Measurements from ENCODE around the gene TLE4.

Gene TLE4

DNA sequence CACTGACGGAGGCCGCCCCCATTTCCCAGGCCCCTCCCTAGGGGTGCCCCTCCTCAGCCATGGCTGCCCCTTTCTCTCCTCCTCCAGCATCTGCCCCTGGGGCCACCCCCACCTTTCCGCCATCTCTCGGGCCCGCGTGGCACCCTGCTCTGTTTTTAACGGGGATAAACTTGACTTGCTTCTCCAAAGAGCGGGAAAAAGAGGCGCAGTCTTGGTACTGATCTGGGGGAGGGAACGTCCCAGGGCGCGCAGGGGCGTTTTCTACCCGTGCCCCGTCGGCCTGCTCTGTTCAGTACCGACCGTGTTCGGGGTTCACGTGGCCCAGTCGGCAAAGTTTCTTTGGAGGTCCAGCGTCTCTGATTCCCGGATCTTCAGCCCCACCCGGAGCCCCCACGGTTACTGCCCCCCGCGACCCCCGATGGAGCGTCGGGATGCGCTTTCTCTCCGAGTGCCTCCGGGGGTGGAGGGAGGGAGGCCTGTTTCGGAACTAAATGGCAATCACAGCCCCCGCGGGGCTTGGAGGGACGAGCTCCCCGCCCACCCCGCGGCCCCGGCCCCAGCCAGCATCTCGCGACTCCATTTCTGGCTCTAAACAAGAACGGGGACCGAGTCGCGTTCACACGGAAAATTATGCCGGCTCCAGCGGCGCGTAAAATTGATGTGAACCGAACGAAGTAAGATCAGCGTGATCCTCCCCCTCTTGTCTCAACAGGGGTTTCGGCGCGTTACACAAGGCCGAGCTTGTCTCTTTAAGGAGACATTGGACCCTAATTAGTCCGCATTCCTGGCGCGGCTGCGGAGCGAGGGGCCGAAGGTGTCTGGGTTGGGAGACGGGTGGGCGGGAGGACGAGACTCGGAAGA is 1.1 kb upstream of the TLE4 start:
- peak overlapping the region; percentile 75 for H3K4me3 ChIP-seq (ENCODE audit: control insufficient read depth, low read depth, low read length)
- no peak for TF ChIP-seq CTCF (IDR thresholded peaks at IDR 0.05; ENCODE audit: control insufficient read depth, insufficient read depth, low read depth, low read length, missing control alignments)
- no peak for DNase-seq (ENCODE audit: low read depth)

GRCh38 chr9:79572032-79572607 is 355 bp downstream of the TLE4 start:
- no peak for TF ChIP-seq CTCF (IDR thresholded peaks at IDR 0.05; ENCODE audit: control insufficient read depth, insufficient read depth, low read depth, low read length, missing control alignments)
- no peak for DNase-seq (ENCODE audit: low read depth)
- peak overlapping the region; percentile 50 for H3K4me3 ChIP-seq (ENCODE audit: control insufficient read depth, low read depth, low read length)

DNA sequence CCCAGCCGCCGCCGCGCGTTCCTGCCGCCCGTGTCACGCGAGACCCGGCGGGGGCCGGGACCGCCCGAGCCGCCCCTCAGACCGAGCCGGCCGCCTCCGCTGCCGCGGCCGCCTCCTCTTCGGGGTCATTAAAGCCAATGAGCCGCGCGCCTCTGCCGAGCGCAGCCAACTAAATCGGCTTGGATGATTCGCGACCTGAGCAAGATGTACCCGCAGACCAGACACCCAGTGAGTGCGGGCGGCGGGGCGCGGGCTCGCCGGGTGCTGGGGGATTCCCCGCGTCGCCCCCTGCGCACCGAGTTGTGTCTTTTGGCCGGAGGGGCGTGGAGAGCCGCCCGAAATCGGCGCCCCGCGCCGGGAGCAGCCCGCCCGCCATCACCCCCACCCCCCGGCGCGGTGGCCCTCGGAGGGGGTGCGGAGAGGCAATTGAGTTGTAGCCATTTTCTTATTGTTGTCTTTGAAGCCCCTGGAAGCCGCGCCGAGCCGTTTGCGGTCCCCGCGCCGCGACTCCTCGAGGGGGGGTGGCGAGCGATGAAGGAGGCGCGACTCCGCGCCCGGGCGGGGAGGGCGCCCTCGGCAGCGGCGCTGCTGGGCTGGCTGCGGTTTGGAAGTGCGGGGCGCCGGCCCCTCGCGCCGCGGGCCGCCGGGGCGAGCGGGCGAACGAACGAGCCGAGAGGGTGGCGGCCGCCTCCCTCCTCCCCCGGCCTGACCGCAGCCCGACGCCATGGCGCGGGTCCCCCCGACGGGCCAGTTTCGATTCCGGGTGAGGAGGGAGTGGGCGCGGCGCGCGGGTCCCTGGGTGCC is 1.0 kb downstream of the TLE4 start:
- peak overlapping the region; percentile 50 for H3K4me3 ChIP-seq (ENCODE audit: control insufficient read depth, low read depth, low read length)
- DNase-seq (ENCODE audit: low read depth), result no peak
- TF ChIP-seq CTCF (IDR thresholded peaks at IDR 0.05; ENCODE audit: control insufficient read depth, insufficient read depth, low read depth, low read length, missing control alignments), result no peak

- H3K4me3 ChIP-seq (ENCODE audit: control insufficient read depth, low read depth, low read length), result peak overlapping the region; percentile 50
- DNase-seq (ENCODE audit: low read depth), result no peak
- TF ChIP-seq CTCF (IDR thresholded peaks at IDR 0.05; ENCODE audit: control insufficient read depth, insufficient read depth, low read depth, low read length, missing control alignments), result no peak
These were observed 1.7 kb downstream of the TLE4 start for GRCh38 chr9:79573412-79573923.

GRCh38 chr9:79574136-79574535 is 2.4 kb downstream of the TLE4 start:
- peak overlapping the region; percentile 50 for H3K4me3 ChIP-seq (ENCODE audit: control insufficient read depth, low read depth, low read length)
- no peak for DNase-seq (ENCODE audit: low read depth)
- TF ChIP-seq CTCF (IDR thresholded peaks at IDR 0.05; ENCODE audit: control insufficient read depth, insufficient read depth, low read depth, low read length, missing control alignments), result no peak

- no peak for TF ChIP-seq CTCF (IDR thresholded peaks at IDR 0.05; ENCODE audit: control insufficient read depth, insufficient read depth, low read depth, low read length, missing control alignments)
- peak overlapping the region; percentile 50 for H3K4me3 ChIP-seq (ENCODE audit: control insufficient read depth, low read depth, low read length)
- DNase-seq (ENCODE audit: low read depth), result no peak
These were observed 3.0 kb downstream of the TLE4 start for GRCh38 chr9:79574781-79575180.

Measured in AG09309 (cell line).